Sigmoid colon (tissue), 4 donors: ENCODE measurements around the gene TOMT.

Experiments
- POLR2A ChIP-seq, 2 donors: fragments of 450-650 bp; IDR thresholded peaks; one replicate each; pipeline ENCODE4 v1.6.1; 2016; ENCODE audit warnings: antibody characterized with exemption in 2 of 2, mild to moderate bottlenecking in 2 of 2, moderate library complexity in 2 of 2
- POLR2AphosphoS5 ChIP-seq, 4 donors: sonication (generic); formaldehyde crosslinking; IDR thresholded peaks; one replicate each; pipeline ENCODE4 v1.6.1; 2017; ENCODE audit warnings: antibody characterized with exemption in 4 of 4
- TF ChIP-seq, protein P1 (sequence below), 4 experiments: fragments of 450-650 bp in 3 of 4; fragments of 200-600 bp in 1 of 4; IDR thresholded peaks; one replicate each; pipeline ENCODE4 v1.5.1; 2016 to 2019; ENCODE audit warnings: antibody characterized with exemption in 4 of 4, mild to moderate bottlenecking in 3 of 4, moderate library complexity in 2 of 4

- TF ChIP-seq POLR2A (IDR thresholded peaks at IDR 0.05) (no peak), POLR2AphosphoS5 (IDR thresholded peaks at IDR 0.05) (no peak)
- TF ChIP-seq, protein P1, sequence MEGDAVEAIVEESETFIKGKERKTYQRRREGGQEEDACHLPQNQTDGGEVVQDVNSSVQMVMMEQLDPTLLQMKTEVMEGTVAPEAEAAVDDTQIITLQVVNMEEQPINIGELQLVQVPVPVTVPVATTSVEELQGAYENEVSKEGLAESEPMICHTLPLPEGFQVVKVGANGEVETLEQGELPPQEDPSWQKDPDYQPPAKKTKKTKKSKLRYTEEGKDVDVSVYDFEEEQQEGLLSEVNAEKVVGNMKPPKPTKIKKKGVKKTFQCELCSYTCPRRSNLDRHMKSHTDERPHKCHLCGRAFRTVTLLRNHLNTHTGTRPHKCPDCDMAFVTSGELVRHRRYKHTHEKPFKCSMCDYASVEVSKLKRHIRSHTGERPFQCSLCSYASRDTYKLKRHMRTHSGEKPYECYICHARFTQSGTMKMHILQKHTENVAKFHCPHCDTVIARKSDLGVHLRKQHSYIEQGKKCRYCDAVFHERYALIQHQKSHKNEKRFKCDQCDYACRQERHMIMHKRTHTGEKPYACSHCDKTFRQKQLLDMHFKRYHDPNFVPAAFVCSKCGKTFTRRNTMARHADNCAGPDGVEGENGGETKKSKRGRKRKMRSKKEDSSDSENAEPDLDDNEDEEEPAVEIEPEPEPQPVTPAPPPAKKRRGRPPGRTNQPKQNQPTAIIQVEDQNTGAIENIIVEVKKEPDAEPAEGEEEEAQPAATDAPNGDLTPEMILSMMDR (IDR thresholded peaks at IDR 0.05): no peak
Observed at GRCh38 chr11:72067266-72067665, 38.5 kb upstream of the TOMT start.
